ENCODE data around the gene TNIK. TPM values are rescaled to one million over a fixed set of nuclear protein-coding genes. Genes with fewer than 3 reads are reported as not detected.
A peak's percentile ranks its signal among the peaks of the same experiment; 100 is the strongest.

TNIK gene
- polyA plus RNA-seq, 1 of the 3 experiments (the other 2 are of a cell fraction), result 19.4 TPM

GRCh38 chr3:171264758-171265157 lies 195.4 kb downstream of the TNIK start:
- no peak overlapping the region for H3K9ac ChIP-seq
- H4K20me1 ChIP-seq (ENCODE audit: insufficient read depth), result no peaks in the 10 kb centered on the region
- peaks cover 23% of the 10 kb centered on the region; the same call in 1 of the 2 replicates for H3K79me2 ChIP-seq (ENCODE audit: insufficient read depth)
- H3K4me3 ChIP-seq (ENCODE audit: low read depth in 2 of 2, low read length in 1 of 2), result no peak overlapping the region
- H3K27me3 ChIP-seq (ENCODE audit: insufficient read depth), result no peaks in the 10 kb centered on the region
- H3K4me2 ChIP-seq, result no peak overlapping the region
- peaks cover 6% of the 10 kb centered on the region for H3F3A ChIP-seq (replicated peaks; ENCODE audit: insufficient read depth)
- H3K27ac ChIP-seq (ENCODE audit: low read depth in 2 of 2, low read length in 1 of 2), result no peak overlapping the region
- no peak for DNase-seq
- peaks cover 0 to 26% of the 10 kb centered on the region in 2 experiments; a peak in 3 of 4 replicates for H3K4me1 ChIP-seq (ENCODE audit: control insufficient read depth in 1 of 2, insufficient read depth in 2 of 2, low read depth in 1 of 2, low read length in 1 of 2)
- CTCF ChIA-PET, result no interaction called here
- no peaks in the 10 kb centered on the region for H3K9me3 ChIP-seq
- no peaks in the 10 kb centered on the region for H3K9me2 ChIP-seq
- 98% methylated on average over 5 of the region's 6 CpGs for WGBS (ENCODE audit: low lambda C conversion rate)
- POLR2A ChIA-PET, result no interaction called here
- no peak for TF ChIP-seq MAX (IDR thresholded peaks at IDR 0.05; ENCODE audit: low read depth)
- no peak overlapping the region for H2AFZ ChIP-seq (ENCODE audit: low read depth)
- no peaks in the 10 kb centered on the region for H3K36me3 ChIP-seq (replicated peaks in 1 of 2; ENCODE audit: control insufficient read depth in 1 of 2, insufficient read depth in 2 of 2, low read length in 1 of 2)

GRCh38 chr3:171262431-171262830 lies 197.8 kb downstream of the TNIK start:
- H3K9ac ChIP-seq, result no peak overlapping the region
- H2AFZ ChIP-seq (ENCODE audit: low read depth), result no peak overlapping the region
- CTCF ChIA-PET, result no interaction called here
- TF ChIP-seq MAX (IDR thresholded peaks at IDR 0.05; ENCODE audit: low read depth) (no peak), TEAD4 (IDR thresholded peaks at IDR 0.05; ENCODE audit: borderline replicate concordance, insufficient read depth) (peak; percentile 13; the same call in 1 of the 2 replicates), RFX5 (IDR thresholded peaks at IDR 0.05; ENCODE audit: low read length) (no peak), FOXM1 (IDR thresholded peaks at IDR 0.05; ENCODE audit: low read depth) (no peak), NRF1 (IDR thresholded peaks at IDR 0.05; ENCODE audit: low read depth, low read length) (no peak), USF1 (IDR thresholded peaks at IDR 0.05; ENCODE audit: borderline replicate concordance, low read depth) (no peak), NFIC (IDR thresholded peaks at IDR 0.05; ENCODE audit: borderline replicate concordance) (no peak), SIN3A (IDR thresholded peaks at IDR 0.05; ENCODE audit: borderline replicate concordance, low read depth, low read length) (no peak)
- peaks cover 21% of the 10 kb centered on the region for H3F3A ChIP-seq (replicated peaks; ENCODE audit: insufficient read depth)
- H3K4me3 ChIP-seq (ENCODE audit: low read depth in 2 of 2, low read length in 1 of 2), result no peak overlapping the region
- WGBS (ENCODE audit: low lambda C conversion rate), result 33% methylated on average over 1 of the region's 1 CpG
- no peaks in the 10 kb centered on the region for H3K9me3 ChIP-seq
- H3K27ac ChIP-seq (ENCODE audit: low read depth in 2 of 2, low read length in 1 of 2), result peak overlapping the region in 1 of 2 experiments; percentile 43; a peak in 2 of 4 replicates
- 0 out of 2 replicates have a peak overlapping the region, but pooled peaks have one; percentile 17 for H3K4me2 ChIP-seq
- H3K36me3 ChIP-seq (replicated peaks in 1 of 2; ENCODE audit: control insufficient read depth in 1 of 2, insufficient read depth in 2 of 2, low read length in 1 of 2), result no peaks in the 10 kb centered on the region
- peaks cover 0 to 41% of the 10 kb centered on the region in 2 experiments for H3K4me1 ChIP-seq (ENCODE audit: control insufficient read depth in 1 of 2, insufficient read depth in 2 of 2, low read depth in 1 of 2, low read length in 1 of 2)
- no peaks in the 10 kb centered on the region for H4K20me1 ChIP-seq (ENCODE audit: insufficient read depth)
- no peaks in the 10 kb centered on the region for H3K9me2 ChIP-seq
- no peak for DNase-seq
- H3K79me2 ChIP-seq (ENCODE audit: insufficient read depth), result peaks cover 28% of the 10 kb centered on the region; the same call in 1 of the 2 replicates
- POLR2A ChIA-PET, result no interaction called here
- no peaks in the 10 kb centered on the region for H3K27me3 ChIP-seq (ENCODE audit: insufficient read depth)

GRCh38 chr3:171261487-171261886 lies 198.7 kb downstream of the TNIK start:
- no peak overlapping the region for H3K4me3 ChIP-seq (ENCODE audit: low read depth in 2 of 2, low read length in 1 of 2)
- CTCF ChIA-PET, result no interaction called here
- TF ChIP-seq IRF3 (IDR thresholded peaks at IDR 0.05; ENCODE audit: low read depth, low read length) (no peak), TEAD4 (IDR thresholded peaks at IDR 0.05; ENCODE audit: borderline replicate concordance, insufficient read depth) (no peak), FOSL2 (IDR thresholded peaks at IDR 0.05; ENCODE audit: borderline replicate concordance, low read depth) (peak; percentile 23; the same call in 1 of the 2 replicates), ELF1 (IDR thresholded peaks at IDR 0.05) (no peak; the same call in 1 of the 2 replicates), JUND (IDR thresholded peaks at IDR 0.05) (peak; percentile 37; the same call in 1 of the 2 replicates), USF2 (IDR thresholded peaks at IDR 0.05; ENCODE audit: borderline replicate concordance, low read depth, low read length) (no peak), TAF1 (IDR thresholded peaks at IDR 0.05; ENCODE audit: borderline replicate concordance, low read depth, low read length) (no peak), POLR2AphosphoS5 (IDR thresholded peaks at IDR 0.05; ENCODE audit: low read depth, low read length) (no peak), MEF2A (IDR thresholded peaks at IDR 0.05; ENCODE audit: borderline replicate concordance, low read depth) (no peak), SMC3 (IDR thresholded peaks at IDR 0.05; ENCODE audit: low read depth, low read length) (no peak), USF1 (IDR thresholded peaks at IDR 0.05; ENCODE audit: borderline replicate concordance, low read depth) (no peak), GATA2 (CRISPR knock-in tag; IDR thresholded peaks at IDR 0.05) (no peak), TCF12 (IDR thresholded peaks at IDR 0.05) (peak; percentile 21; the same call in 1 of the 2 replicates)

More at GRCh38 chr3:171261487-171261886, 198.7 kb downstream of the TNIK start:
- H3K9me2 ChIP-seq, result no peaks in the 10 kb centered on the region
- peaks cover 35% of the 10 kb centered on the region; the same call in 1 of the 2 replicates for H3K79me2 ChIP-seq (ENCODE audit: insufficient read depth)
- POLR2A ChIA-PET, result no interaction called here
- WGBS (ENCODE audit: low lambda C conversion rate), result 58% methylated on average over 3 of the region's 3 CpGs
- peak overlapping the region in 1 of 2 experiments; percentile 19; a peak in 2 of 4 replicates for H3K27ac ChIP-seq (ENCODE audit: low read depth in 2 of 2, low read length in 1 of 2)
- 0 out of 2 replicates have a peak overlapping the region, but pooled peaks have one; percentile 17 for H3K4me2 ChIP-seq
- H3K27me3 ChIP-seq (ENCODE audit: insufficient read depth), result no peaks in the 10 kb centered on the region
- peaks cover 0 to 43% of the 10 kb centered on the region in 2 experiments; a peak in 3 of 4 replicates for H3K4me1 ChIP-seq (ENCODE audit: control insufficient read depth in 1 of 2, insufficient read depth in 2 of 2, low read depth in 1 of 2, low read length in 1 of 2)
- no peak for DNase-seq
- H3K36me3 ChIP-seq (replicated peaks in 1 of 2; ENCODE audit: control insufficient read depth in 1 of 2, insufficient read depth in 2 of 2, low read length in 1 of 2), result no peaks in the 10 kb centered on the region
- H3K9ac ChIP-seq, result no peak overlapping the region
- H3F3A ChIP-seq (replicated peaks; ENCODE audit: insufficient read depth), result peaks cover 24% of the 10 kb centered on the region
- H4K20me1 ChIP-seq (ENCODE audit: insufficient read depth), result no peaks in the 10 kb centered on the region
- no peaks in the 10 kb centered on the region for H3K9me3 ChIP-seq
- no peak overlapping the region for H2AFZ ChIP-seq (ENCODE audit: low read depth)
